GM18951 (cell line): Measurements from ENCODE around the gene MRGPRD.
"Not testable (repeated sequence)": the region's sequence is repeated elsewhere in the genome, so short reads cannot be mapped to it uniquely, and the experiment has no call there.

Experiments
- POLR2A ChIP-seq: IDR thresholded peaks from 4 replicates; pipeline ENCODE4 v1.6.1; 2011; ENCODE audit warnings: mild to moderate bottlenecking; ENCODE audit not compliant: insufficient read length, insufficient read depth; ENCODE audit errors: extremely low read depth
- in situ Hi-C: fragments of 300-500 bp; cut with MboI; formaldehyde crosslinking; loops from one replicate; pipeline ENCODE4 v1.12.0; 2022; ENCODE audit warnings: low sequenced_read_pairs, mixed read lengths, inconsistent platforms; ENCODE audit not compliant: unreplicated experiment

The MRGPRD gene

DNA sequence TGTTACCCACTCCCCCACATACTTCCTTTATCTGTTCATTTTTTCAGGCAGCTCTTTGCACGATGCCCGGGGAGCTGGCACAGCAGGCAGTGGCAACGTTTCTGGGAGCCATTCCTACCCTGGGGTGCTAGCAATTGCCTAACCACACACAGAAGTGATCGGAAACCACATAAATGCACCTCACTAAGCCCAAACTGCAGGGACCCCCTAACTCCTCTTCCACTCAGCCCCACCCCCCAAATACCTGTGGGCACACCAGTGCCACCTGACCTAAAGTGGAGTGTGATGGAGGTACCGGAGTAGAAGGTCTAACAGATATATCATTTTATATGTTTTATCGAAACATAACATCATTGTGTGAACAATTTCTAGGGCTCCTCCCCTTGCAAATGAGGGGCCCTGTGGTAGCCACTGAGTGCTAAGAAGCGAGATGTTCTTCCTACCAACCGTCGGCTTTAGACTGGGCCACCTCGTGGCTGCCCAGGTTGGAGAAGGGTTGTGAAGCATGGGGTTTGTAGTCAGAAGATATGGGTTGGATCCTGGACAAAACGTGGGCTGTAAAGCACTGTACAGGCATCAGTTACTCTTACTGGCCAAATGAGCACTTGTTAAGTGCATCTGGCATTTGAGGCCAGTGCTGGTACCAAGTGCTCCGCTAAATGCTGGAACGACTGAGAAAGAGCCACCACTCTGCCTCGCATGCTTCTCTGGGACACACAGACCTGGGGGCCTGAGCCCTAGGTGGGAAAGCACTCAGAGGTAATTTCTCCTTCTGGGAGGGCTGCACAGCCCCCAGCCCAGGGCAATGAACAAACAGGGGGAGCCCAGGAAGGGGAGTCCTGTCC lies 2.8 kb downstream of the MRGPRD start:
- no peak for TF ChIP-seq POLR2A
- in situ Hi-C loops = no loop called here

- in situ Hi-C loops = no loop called here
Measured at GRCh38 chr11:68976563-68976962, 4.2 kb downstream of the MRGPRD start.

GRCh38 chr11:68976095-68976494 lies 4.7 kb downstream of the MRGPRD start:
- in situ Hi-C loops = no loop called here
- TF ChIP-seq POLR2A = no peak

More at GRCh38 chr11:68976563-68976962, 4.2 kb downstream of the MRGPRD start:
- TF ChIP-seq POLR2A = no peak

- TF ChIP-seq POLR2A = no peak
- in situ Hi-C loops = no loop called here
Measured at GRCh38 chr11:68974421-68975194, 6.2 kb downstream of the MRGPRD start.

DNA sequence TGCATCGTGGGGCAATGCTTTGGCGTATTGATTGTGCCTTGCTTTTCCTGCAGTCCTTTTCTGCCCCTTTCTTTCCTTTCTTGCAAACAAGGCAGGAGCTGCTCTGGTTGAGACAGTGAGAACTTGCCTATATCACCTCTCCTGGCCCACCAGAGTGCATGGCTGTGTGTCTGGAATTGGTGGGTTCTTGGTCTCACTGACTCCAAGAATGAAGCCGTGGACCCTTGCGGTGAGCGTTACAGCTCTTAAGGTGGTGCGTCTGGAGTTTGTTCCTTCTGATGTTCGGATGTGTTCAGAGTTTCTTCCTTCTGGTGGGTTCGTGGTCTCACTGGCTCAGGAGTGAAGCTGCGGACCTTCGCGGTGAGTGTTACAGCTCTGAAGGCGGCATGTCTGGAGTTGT lies 7.1 kb downstream of the MRGPRD start:
- in situ Hi-C loops = not testable (repeated sequence)

GRCh38 chr11:68973219-68973618 lies 7.6 kb downstream of the MRGPRD start:
- no peak for TF ChIP-seq POLR2A
- in situ Hi-C loops = no loop called here

DNA sequence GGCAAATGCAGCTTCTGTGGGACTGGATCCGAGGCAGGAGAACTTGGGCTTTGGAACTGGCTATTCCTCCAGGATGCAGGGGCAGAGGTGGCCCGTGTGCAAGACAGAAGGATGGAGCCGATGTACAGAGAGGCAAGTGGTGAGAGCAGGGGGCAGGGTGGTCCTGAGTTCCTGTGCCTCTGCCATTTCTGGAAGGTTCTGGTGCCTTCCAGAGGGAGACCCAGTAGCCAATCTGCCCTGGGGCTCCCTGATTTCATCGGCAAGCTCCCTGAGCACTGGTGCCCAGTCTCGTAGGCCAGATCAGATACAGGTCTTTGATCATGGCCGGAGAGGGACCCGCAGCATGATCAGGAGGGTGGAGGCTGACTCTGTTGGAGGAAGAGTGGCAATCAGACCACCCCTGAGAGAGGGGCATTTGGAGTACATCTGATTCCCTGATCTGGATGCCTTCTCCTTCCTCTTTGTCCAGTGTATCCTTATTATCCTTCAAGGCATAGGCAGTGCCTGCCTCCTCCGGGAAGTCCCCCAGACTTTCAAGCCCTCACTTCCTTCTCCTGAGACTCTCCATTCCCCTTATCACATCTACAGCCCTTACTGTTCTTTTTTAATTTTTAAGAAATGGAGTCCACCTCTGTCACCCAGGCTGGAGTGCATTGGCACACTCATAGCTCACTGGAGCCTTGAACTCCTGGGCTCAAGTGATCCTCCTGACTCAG lies 9.7 kb downstream of the MRGPRD start:
- in situ Hi-C loops = no loop called here
- TF ChIP-seq POLR2A = no peak

DNA sequence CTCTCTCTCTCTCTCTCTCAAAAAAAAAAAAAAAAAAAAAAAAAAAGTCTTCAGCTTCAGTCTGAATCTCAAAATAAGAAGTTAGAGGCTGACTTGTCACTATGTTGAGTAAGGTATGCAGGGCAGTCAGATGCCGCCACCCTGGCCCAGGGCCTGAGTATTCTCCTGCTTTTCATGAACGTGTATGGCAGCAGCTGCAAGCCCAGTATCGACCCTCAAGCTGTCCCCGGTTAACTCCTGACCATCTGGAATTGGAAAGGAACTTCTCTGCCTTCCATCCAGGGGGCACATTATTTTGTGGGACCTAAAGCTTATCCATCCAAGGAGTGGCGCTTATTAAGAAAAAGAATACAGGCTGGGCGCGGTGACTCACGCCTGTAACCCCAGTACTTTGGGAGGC lies 11.4 kb downstream of the MRGPRD start:
- in situ Hi-C loops = no loop called here
- TF ChIP-seq POLR2A = no peak

GRCh38 chr11:68968306-68969250 lies 12.2 kb downstream of the MRGPRD start:
- in situ Hi-C loops = no loop called here
- TF ChIP-seq POLR2A = no peak

- in situ Hi-C loops = no loop called here
- TF ChIP-seq POLR2A = no peak
Measured at GRCh38 chr11:68966894-68967780, 13.6 kb downstream of the MRGPRD start.
